PC-9 (cell line): Measurements from ENCODE around the gene IP6K2. TPM values are rescaled to one million over a fixed set of nuclear protein-coding genes. Genes with fewer than 3 reads are reported as not detected.

Source experiments
- BruUV-seq: library from RNA; stranded (reverse); fragments of 400-500 nt; replicated peaks from 2 replicates; lab custom pipeline; 2021; lab: Mats Ljungman, UMichigan
- CTCF ChIA-PET: fragments of 300-600 bp; sonication (Branson Sonifier 250); formaldehyde crosslinking; loops from one replicate; lab custom pipeline; 2022; ENCODE audit warnings: antibody characterized with exemption; lab: Charles Lee
- POLR2A ChIA-PET: fragments of 300-600 bp; sonication (Branson Sonifier 250); formaldehyde crosslinking; loops from one replicate; lab custom pipeline; 2022; ENCODE audit warnings: antibody characterized with exemption; ENCODE audit not compliant: unreplicated experiment; lab: Charles Lee
- DNase-seq, 2 experiments: peaks; one replicate each; pipeline versions ENCODE4 v3.0.0 to v3.0.0-alpha.2; 2015 to 2022; ENCODE audit warnings: mixed read lengths in 1 of 2
- H2AFZ ChIP-seq: fragments of 200-600 bp; sonication (generic); 2 replicates; pipeline ENCODE4 v1.8.1; 2017; ENCODE audit warnings: antibody characterized with exemption
- H3F3A ChIP-seq: fragments of 200-600 bp; sonication (generic); 2 replicates; pipeline ENCODE4 v1.8.1; 2017; ENCODE audit warnings: antibody characterized with exemption, mild to moderate bottlenecking, low read depth; ENCODE audit not compliant: insufficient read depth
- H3K27ac ChIP-seq: fragments of 200-600 bp; sonication (generic); 2 replicates; pipeline ENCODE4 v1.6.1; 2016; ENCODE audit warnings: mixed run types
- H3K27me3 ChIP-seq: fragments of 200-600 bp; sonication (generic); 2 replicates; pipeline ENCODE4 v1.6.1; 2016; ENCODE audit warnings: low read depth, mixed run types; ENCODE audit not compliant: insufficient read depth
- H3K36me3 ChIP-seq: fragments of 200-600 bp; sonication (generic); 2 replicates; pipeline ENCODE4 v1.6.1; 2016; ENCODE audit warnings: low read depth, mixed run types
- H3K4me1 ChIP-seq: fragments of 200-600 bp; sonication (generic); replicated peaks from 2 replicates; pipeline ENCODE4 v1.6.1; 2016; ENCODE audit warnings: mixed run types; ENCODE audit not compliant: insufficient read depth
- H3K4me2 ChIP-seq: fragments of 200-600 bp; sonication (generic); 2 replicates; pipeline ENCODE4 v1.6.1; 2017; ENCODE audit warnings: mixed run types
- H3K4me3 ChIP-seq: fragments of 200-600 bp; sonication (generic); 2 replicates; pipeline ENCODE4 v1.6.1; 2016; ENCODE audit warnings: mixed run types
- H3K79me2 ChIP-seq: fragments of 200-600 bp; sonication (generic); 2 replicates; pipeline ENCODE4 v1.6.1; 2017; ENCODE audit warnings: low read depth, mixed run types
- H3K9me2 ChIP-seq: fragments of 200-600 bp; sonication (generic); 2 replicates; pipeline ENCODE4 v1.8.1; 2017; ENCODE audit warnings: mild to moderate bottlenecking; ENCODE audit not compliant: insufficient read depth
- H3K9me3 ChIP-seq: fragments of 200-600 bp; sonication (generic); 2 replicates; pipeline ENCODE4 v1.8.1; 2016; ENCODE audit warnings: low read depth; ENCODE audit not compliant: insufficient read depth
- H4K20me1 ChIP-seq: fragments of 200-600 bp; sonication (generic); 2 replicates; pipeline ENCODE4 v1.8.1; 2017; ENCODE audit not compliant: insufficient read depth
- CTCF ChIP-seq: fragments of 200-600 bp; sonication (generic); conservative IDR thresholded peaks from 2 replicates; pipeline ENCODE4 v1.6.1; 2017; ENCODE audit warnings: mixed run types, antibody characterized with exemption, mild to moderate bottlenecking, moderate library complexity
- EZH2 ChIP-seq: fragments of 200-600 bp; sonication (generic); IDR thresholded peaks from 2 replicates; pipeline ENCODE4 v1.8.0; 2017; ENCODE audit warnings: antibody characterized with exemption, low read depth
- intact Hi-C: fragments of 100-400 bp; cut with micrococcal nuclease; formaldehyde crosslinking; loops from one replicate; pipeline ENCODE4 v1.10.0; 2022; ENCODE audit not compliant: unreplicated experiment
- total RNA-seq: library from RNA; stranded (reverse); gene quantifications from 2 replicates; pipeline ENCODE4 v1.2.3, GENCODE V29; 2021

IP6K2 gene
- total RNA-seq, 1 experiment from 2014 or later: 123 TPM

- ChIA-PET CTCF (interaction anchor here (0.5 to 1.2 kb wide), 2 partner anchors 436 to 490 kb away, joined by 3 read pairs; partner anchors contain the start of gene USP19), POLR2A (no interaction called here)
- Histone ChIP-seq H3K36me3 (no peaks in the 10 kb centered on the region), H4K20me1 (peaks cover 8% of the 10 kb centered on the region; the same call in 1 of the 2 replicates), H2AFZ (no peak overlapping the region), H3K9me2 (no peaks in the 10 kb centered on the region), H3F3A (peaks cover 20% of the 10 kb centered on the region), H3K79me2 (peaks cover 21% of the 10 kb centered on the region), H3K27me3 (no peaks in the 10 kb centered on the region), H3K4me2 (peak overlapping the region; percentile 86), H3K4me3 (peak overlapping the region; percentile 46; the same call in 1 of the 2 replicates), H3K4me1 (peaks cover 17% of the 10 kb centered on the region), H3K27ac (no peak overlapping the region), H3K9me3 (no peaks in the 10 kb centered on the region)
- BruUV-seq: TSS peak; percentile 32
- DNase-seq: no peak
- TF ChIP-seq CTCF (no peak), EZH2 (no peak)
- intact Hi-C loops: loop anchor here (1.0 kb wide), 2 partner anchors 126 to 219 kb away; no protein-coding TSS in a partner anchor
Observed at GRCh38 chr3:48684480-48685143, 32.4 kb downstream of the IP6K2 start.

GRCh38 chr3:48684054-48684349 is 33.0 kb downstream of the IP6K2 start:
- Histone ChIP-seq H3K36me3 (no peaks in the 10 kb centered on the region), H3K4me2 (peak overlapping the region; percentile 86), H3K9me3 (no peaks in the 10 kb centered on the region), H3F3A (peaks cover 20% of the 10 kb centered on the region), H3K4me1 (peaks cover 17% of the 10 kb centered on the region), H3K79me2 (peaks cover 21% of the 10 kb centered on the region), H3K4me3 (no peak overlapping the region), H3K27ac (no peak overlapping the region), H2AFZ (no peak overlapping the region), H3K9me2 (no peaks in the 10 kb centered on the region), H4K20me1 (peaks cover 8% of the 10 kb centered on the region; the same call in 1 of the 2 replicates), H3K27me3 (no peaks in the 10 kb centered on the region)
- CTCF ChIA-PET: interaction anchor here (0.5 to 1.2 kb wide), 2 partner anchors 437 to 490 kb away, joined by 3 read pairs; partner anchors contain the start of gene USP19
- no TSS peak for BruUV-seq
- TF ChIP-seq EZH2 (no peak), CTCF (no peak)
- intact Hi-C loops: no loop called here
- no peak for DNase-seq
- POLR2A ChIA-PET: no interaction called here

- no peak overlapping the region for H3K4me3 ChIP-seq
- H3K27me3 ChIP-seq: no peaks in the 10 kb centered on the region
- DNase-seq: no peak
- H3K9me3 ChIP-seq: no peaks in the 10 kb centered on the region
- TF ChIP-seq EZH2 (no peak), CTCF (no peak)
- no peaks in the 10 kb centered on the region for H3K36me3 ChIP-seq
- no peak overlapping the region for H2AFZ ChIP-seq
- POLR2A ChIA-PET: no interaction called here
- BruUV-seq: no TSS peak
- peaks cover 4% of the 10 kb centered on the region; the same call in 1 of the 2 replicates for H4K20me1 ChIP-seq
- intact Hi-C loops: loop anchor here (2.0 kb wide), 2 partner anchors 18 to 282 kb away; no protein-coding TSS in a partner anchor
- no peaks in the 10 kb centered on the region for H3K9me2 ChIP-seq
- peaks cover 21% of the 10 kb centered on the region for H3K79me2 ChIP-seq
- H3K27ac ChIP-seq: no peak overlapping the region
- peak overlapping the region; percentile 17; the same call in 1 of the 2 replicates for H3K4me2 ChIP-seq
- peaks cover 13% of the 10 kb centered on the region for H3F3A ChIP-seq
- CTCF ChIA-PET: no interaction called here
- H3K4me1 ChIP-seq: peaks cover 17% of the 10 kb centered on the region
Observed at GRCh38 chr3:48682786-48683185, 34.2 kb downstream of the IP6K2 start.
